Right atrium auricular region (tissue), 2 donors: ENCODE results near the gene FANCC. TPM values are rescaled to one million over a fixed set of nuclear protein-coding genes. Genes with fewer than 3 reads are reported as not detected.
"Not testable (repeated sequence)": the region's sequence is repeated elsewhere in the genome, so short reads cannot be mapped to it uniquely, and the experiment has no call there.

ENCODE experiments used
- DNase-seq: peaks from one replicate; pipeline ENCODE4 v3.0.0-alpha.2; 2019; ENCODE audit warnings: low spot score
- H3K27ac ChIP-seq, 2 donors: fragments of 200-600 bp; sonication (generic); 1 replicate in 1 of 2; 2 replicates in 1 of 2; pipeline ENCODE4 v1.5.1; 2016 to 2019
- H3K27me3 ChIP-seq, 2 donors: fragments of 200-600 bp; sonication (generic); one replicate each; pipeline versions ENCODE4 v1.5.1 to v1.6.0; 2017 to 2019
- H3K36me3 ChIP-seq: fragments of 200-600 bp; sonication (generic); one replicate; pipeline ENCODE4 v1.5.1; 2016
- H3K4me1 ChIP-seq, 2 donors: fragments of 200-600 bp; sonication (generic); one replicate each; pipeline versions ENCODE4 v1.5.1 to v1.6.0; 2017 to 2019
- H3K4me3 ChIP-seq, 2 donors: fragments of 200-600 bp; sonication (generic); 1 replicate in 1 of 2; 2 replicates in 1 of 2; pipeline ENCODE4 v1.5.1; 2017 to 2019; ENCODE audit warnings: mild to moderate bottlenecking in 1 of 2, moderate library complexity in 1 of 2
- H3K9me3 ChIP-seq, 2 donors: fragments of 200-600 bp; sonication (generic); one replicate each; pipeline ENCODE4 v1.5.1; 2019
- total RNA-seq, 2 donors: library from RNA; depleted of rRNA; stranded (reverse); fragments of >200 nt; gene quantifications; one replicate each; pipeline ENCODE4 v1.1.0, GENCODE V29; 2016
- TF ChIP-seq, protein P1 (sequence below), 2 donors: fragments of 200-600 bp; sonication (generic); IDR thresholded peaks; one replicate each; pipeline ENCODE4 v1.5.1; 2019; ENCODE audit warnings: antibody characterized with exemption in 2 of 2

The FANCC gene
- total RNA-seq, 2 donors from 2014 or later = 1.8 to 6.2 TPM

DNA sequence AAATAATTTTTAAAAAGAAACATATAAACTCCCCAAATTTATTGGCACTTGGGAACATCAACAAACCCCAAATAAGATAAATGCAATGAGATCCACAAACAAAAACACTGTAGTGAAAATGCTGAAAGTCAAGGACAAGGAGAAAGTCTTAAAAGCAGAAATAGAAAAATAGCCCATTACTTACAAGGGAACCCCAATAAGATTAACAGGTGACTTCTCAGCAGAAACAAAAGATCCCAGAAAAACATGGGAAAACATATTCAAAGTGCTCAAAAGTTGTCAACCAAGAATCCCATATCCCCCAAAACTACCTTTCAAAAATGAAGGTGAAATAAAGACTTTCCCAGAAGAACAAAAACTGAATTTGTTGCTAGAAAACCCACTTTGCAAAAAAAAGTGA lies 40.0 kb downstream of the FANCC start:
- H3K4me1 ChIP-seq = no peaks in the 10 kb centered on the region
- H3K27ac ChIP-seq = no peak overlapping the region
- no peaks in the 10 kb centered on the region for H3K27me3 ChIP-seq
- TF ChIP-seq, protein P1, sequence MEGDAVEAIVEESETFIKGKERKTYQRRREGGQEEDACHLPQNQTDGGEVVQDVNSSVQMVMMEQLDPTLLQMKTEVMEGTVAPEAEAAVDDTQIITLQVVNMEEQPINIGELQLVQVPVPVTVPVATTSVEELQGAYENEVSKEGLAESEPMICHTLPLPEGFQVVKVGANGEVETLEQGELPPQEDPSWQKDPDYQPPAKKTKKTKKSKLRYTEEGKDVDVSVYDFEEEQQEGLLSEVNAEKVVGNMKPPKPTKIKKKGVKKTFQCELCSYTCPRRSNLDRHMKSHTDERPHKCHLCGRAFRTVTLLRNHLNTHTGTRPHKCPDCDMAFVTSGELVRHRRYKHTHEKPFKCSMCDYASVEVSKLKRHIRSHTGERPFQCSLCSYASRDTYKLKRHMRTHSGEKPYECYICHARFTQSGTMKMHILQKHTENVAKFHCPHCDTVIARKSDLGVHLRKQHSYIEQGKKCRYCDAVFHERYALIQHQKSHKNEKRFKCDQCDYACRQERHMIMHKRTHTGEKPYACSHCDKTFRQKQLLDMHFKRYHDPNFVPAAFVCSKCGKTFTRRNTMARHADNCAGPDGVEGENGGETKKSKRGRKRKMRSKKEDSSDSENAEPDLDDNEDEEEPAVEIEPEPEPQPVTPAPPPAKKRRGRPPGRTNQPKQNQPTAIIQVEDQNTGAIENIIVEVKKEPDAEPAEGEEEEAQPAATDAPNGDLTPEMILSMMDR (IDR thresholded peaks at IDR 0.05) = no peak
- no peaks in the 10 kb centered on the region for H3K36me3 ChIP-seq
- no peak overlapping the region for H3K4me3 ChIP-seq
- no peak for DNase-seq
- peaks cover 0 to 21% of the 10 kb centered on the region in 2 donors for H3K9me3 ChIP-seq

DNA sequence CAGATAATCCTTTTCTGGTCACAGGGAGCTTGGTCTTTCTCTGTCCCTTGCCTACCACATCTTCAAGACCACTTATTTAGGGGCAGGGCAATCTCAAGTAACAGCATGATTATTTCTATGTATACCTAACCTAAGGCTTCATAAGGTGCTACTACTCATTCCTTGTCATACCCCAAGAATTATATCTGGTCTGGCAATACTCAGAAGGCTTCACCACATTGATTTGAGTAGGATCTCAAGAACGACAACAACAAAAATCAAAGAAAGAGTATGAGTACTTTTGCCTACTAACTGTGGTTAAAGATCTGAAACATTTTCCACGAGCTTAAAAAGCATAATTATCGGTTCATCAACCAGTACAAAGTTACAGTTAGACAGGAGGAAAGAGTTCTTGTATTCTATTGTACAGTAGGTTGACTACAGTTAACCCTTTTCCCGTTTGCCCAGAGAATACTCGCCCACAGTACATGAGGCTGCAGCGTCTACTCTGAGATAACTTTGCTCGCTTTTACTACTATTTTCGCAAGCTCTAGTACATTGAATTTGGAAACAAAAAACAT lies 41.0 kb downstream of the FANCC start:
- Histone ChIP-seq H3K27ac (no peak overlapping the region), H3K4me1 (no peaks in the 10 kb centered on the region), H3K4me3 (no peak overlapping the region), H3K9me3 (peaks cover 0 to 17% of the 10 kb centered on the region in 2 donors), H3K36me3 (no peaks in the 10 kb centered on the region), H3K27me3 (no peaks in the 10 kb centered on the region)
- TF ChIP-seq, protein P1 (IDR thresholded peaks at IDR 0.05) = no peak
- no peak for DNase-seq

DNA sequence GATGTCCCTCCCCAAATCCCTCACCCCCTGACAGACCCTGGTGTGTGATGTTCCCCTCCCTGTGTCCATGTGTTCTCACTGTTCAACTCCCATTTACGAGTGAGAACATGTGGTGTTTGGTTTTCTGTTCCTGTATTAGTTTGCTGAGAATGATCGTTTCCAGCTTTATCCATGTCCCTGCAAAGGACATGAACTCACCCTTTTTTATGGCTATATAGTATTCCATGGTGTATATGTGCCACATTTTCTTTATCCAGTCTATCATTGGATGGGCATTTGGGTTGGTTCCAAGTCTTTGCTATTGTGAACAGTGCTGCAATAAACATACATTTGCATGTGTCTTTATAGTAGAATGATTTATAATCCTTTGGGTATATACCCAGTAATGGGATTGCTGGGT lies 43.3 kb downstream of the FANCC start:
- DNase-seq, H3K4me1 ChIP-seq, H3K27ac ChIP-seq, H3K9me3 ChIP-seq, H3K4me3 ChIP-seq, H3K36me3 ChIP-seq, H3K27me3 ChIP-seq: not testable (repeated sequence)

DNA sequence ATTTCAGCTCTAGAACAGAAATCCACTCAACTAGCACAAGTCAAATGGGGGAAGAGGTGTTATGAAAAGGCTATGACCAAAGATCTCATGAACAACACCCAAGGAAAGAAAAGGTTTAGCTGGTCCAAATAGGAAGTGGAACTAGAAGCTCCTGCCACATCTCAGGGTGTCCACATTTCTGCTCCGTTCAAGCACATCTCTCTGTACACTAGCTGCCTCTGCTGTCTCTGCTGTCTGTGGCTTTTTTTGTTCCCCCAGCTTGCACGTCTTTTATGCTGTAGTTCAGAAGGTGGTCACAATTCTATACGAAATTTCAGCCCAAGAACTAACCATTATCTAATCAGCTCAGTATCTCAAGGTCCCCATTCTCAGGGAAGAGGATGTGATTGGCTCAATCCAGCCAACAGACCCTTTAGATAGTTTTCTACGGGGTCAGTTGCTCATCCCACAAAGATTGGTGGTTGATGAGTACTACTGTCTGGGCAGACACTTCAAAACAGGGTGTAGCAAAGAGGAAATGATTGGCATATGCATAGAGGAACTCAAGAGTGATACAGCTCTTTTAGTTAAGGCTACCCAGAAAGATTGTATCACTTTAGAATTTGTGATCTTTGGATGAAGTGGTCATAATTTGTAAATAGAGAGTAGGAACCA lies 44.0 kb downstream of the FANCC start:
- Histone ChIP-seq H3K36me3 (no peaks in the 10 kb centered on the region), H3K4me1 (no peaks in the 10 kb centered on the region), H3K9me3 (no peaks in the 10 kb centered on the region), H3K27me3 (no peaks in the 10 kb centered on the region), H3K27ac (no peak overlapping the region), H3K4me3 (no peak overlapping the region)
- DNase-seq = no peak
- TF ChIP-seq, protein P1 (IDR thresholded peaks at IDR 0.05) = no peak

DNA sequence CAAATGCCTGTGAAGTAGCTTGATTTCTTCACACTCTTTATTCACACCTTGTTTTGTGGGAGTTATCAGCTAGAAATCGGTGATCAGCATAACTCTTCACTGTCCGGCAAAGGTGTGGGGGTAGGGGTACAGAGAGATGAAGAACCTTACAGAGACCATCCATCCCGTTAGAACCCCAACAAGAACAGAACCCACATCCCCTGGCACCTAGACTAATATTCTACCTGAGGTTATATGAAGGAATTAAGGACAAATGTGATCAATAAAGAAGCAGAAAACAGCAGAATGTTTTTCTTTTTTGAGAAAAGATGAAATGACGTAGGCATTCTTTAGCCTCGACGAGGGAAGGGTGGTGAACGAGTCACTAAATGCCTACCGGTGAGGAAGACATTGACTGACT lies 44.7 kb downstream of the FANCC start:
- H3K9me3 ChIP-seq = no peaks in the 10 kb centered on the region
- H3K4me1 ChIP-seq = no peaks in the 10 kb centered on the region
- TF ChIP-seq, protein P1 (IDR thresholded peaks at IDR 0.05) = no peak
- no peaks in the 10 kb centered on the region for H3K27me3 ChIP-seq
- H3K36me3 ChIP-seq = no peaks in the 10 kb centered on the region
- H3K27ac ChIP-seq = no peak overlapping the region
- no peak for DNase-seq
- H3K4me3 ChIP-seq = no peak overlapping the region

DNA sequence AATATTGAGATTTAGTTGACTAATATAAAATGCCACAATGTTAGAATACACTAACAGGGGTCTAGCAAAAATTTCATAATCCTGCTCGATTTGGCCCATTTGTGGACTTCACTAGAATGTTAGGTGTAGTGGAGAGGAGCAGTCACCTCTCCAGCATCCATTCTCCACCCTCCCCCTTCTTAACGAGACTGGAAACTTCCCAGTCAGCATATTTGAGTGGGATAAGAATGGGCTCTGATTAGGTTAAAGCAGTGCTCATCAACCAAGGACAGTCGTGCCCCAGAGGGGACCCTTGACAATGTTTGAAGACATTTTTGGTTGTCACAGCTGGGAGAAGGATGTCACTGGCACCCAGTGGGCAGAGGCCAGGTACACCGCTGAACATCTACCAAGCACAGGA lies 46.7 kb downstream of the FANCC start:
- DNase-seq = no peak
- TF ChIP-seq, protein P1 (IDR thresholded peaks at IDR 0.05) = no peak
- no peak overlapping the region for H3K27ac ChIP-seq
- H3K36me3 ChIP-seq = no peaks in the 10 kb centered on the region
- H3K4me1 ChIP-seq = no peaks in the 10 kb centered on the region
- no peaks in the 10 kb centered on the region for H3K9me3 ChIP-seq
- H3K4me3 ChIP-seq = no peak overlapping the region
- no peaks in the 10 kb centered on the region for H3K27me3 ChIP-seq

DNA sequence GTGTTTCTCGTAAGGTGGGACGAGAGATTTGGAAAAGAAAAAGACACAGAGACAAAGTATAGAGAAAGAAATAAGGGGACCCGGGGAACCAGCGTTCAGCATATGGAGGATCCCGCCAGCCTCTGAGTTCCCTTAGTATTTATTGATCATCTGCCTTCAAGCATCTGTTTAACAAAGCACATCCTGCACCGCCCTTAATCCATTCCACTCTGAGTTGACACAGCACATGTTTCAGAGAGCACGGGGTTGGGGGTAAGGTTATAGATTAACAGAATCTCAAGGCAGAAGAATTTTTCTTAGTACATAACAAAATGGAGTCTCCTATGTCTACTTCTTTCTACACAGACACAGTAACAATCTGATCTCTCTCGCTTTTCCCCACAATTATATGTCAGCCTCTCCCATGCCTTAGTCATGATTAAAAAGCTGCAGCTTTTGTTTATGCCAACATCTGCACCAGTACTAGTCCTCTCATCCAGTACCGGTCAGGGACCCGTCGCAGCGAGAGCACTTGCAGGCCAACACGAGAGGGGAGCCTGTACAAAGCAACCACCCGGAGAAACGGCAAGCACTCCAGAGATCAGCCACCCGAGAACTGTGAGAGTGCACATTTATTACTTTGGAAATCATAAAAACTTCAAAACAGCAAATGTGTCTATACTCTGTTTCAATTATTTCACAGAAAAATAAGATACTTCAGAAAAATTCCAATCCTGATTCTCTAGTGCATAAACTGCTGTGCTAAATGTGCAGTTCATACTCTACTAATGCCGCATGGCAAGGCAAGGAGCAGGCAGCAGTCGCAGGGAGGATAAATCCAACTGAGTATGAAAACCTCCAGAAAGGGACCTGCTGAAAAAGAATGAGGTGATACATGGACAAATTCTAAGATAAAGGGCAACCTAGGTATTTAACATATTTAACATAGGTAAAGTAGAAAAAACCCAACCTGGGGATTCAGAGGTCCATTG lies 47.4 kb downstream of the FANCC start:
- H3K9me3 ChIP-seq, H3K27me3 ChIP-seq, H3K4me3 ChIP-seq, H3K4me1 ChIP-seq, H3K36me3 ChIP-seq, H3K27ac ChIP-seq, DNase-seq: not testable (repeated sequence)
